IMR-90 (cell line): ENCODE results near the gene TCERG1L. TPM values are rescaled to one million over a fixed set of nuclear protein-coding genes. Genes with fewer than 3 reads are reported as not detected.

Experiments
- ATAC-seq: fragments of 200-7000 bp; cut with Tn5 transposase; 2 replicates; pipeline ENCODE4 v1.9.1; 2020; ENCODE audit warnings: low read depth, mild to moderate bottlenecking, moderate library complexity
- BruUV-seq: library from RNA; stranded (reverse); fragments of 400-500 nt; replicated peaks from 2 replicates; lab custom pipeline; 2021; lab: Mats Ljungman, UMichigan
- CTCF ChIA-PET: fragments of 300-600 bp; formaldehyde crosslinking; extraction: SDS; loops from one replicate; lab custom pipeline; 2021; ENCODE audit warnings: antibody characterized with exemption; lab: Yijun Ruan, JAX
- POLR2A ChIA-PET: fragments of 300-600 bp; sonication (Branson Sonifier 250); formaldehyde crosslinking; loops from one replicate; lab custom pipeline; 2022; ENCODE audit warnings: antibody characterized with exemption; ENCODE audit not compliant: unreplicated experiment; lab: Charles Lee
- DNase-seq: peaks from one replicate; pipeline ENCODE4 v3.0.0; 2013
- H2AFZ ChIP-seq: replicated peaks from 2 replicates; pipeline ENCODE3; 2013; ENCODE audit warnings: low read length, mild to moderate bottlenecking; ENCODE audit not compliant: poor library complexity
- H2AK5ac ChIP-seq: 2 replicates; pipeline ENCODE4 v1.6.1; 2013; ENCODE audit warnings: low read depth, low read length, inconsistent platforms
- H2AK9ac ChIP-seq: replicated peaks from 2 replicates; pipeline ENCODE3; 2013; ENCODE audit warnings: mild to moderate bottlenecking, low read depth, low read length, moderate library complexity; ENCODE audit not compliant: poor library complexity
- H2BK120ac ChIP-seq: 2 replicates; pipeline ENCODE4 v1.6.1; 2013; ENCODE audit warnings: low read depth, low read length, inconsistent platforms
- H2BK15ac ChIP-seq: 3 replicates; pipeline ENCODE4 v1.6.1; 2013; ENCODE audit warnings: low read depth, low read length, inconsistent platforms
- H2BK20ac ChIP-seq: 2 replicates; pipeline ENCODE4 v1.6.1; 2013; ENCODE audit warnings: low read depth, mild to moderate bottlenecking, inconsistent platforms, low read length, moderate library complexity
- H2BK5ac ChIP-seq: 2 replicates; pipeline ENCODE4 v1.6.1; 2013; ENCODE audit warnings: mild to moderate bottlenecking, low read depth, low read length, inconsistent platforms; ENCODE audit not compliant: poor library complexity, severe bottlenecking
- H3K14ac ChIP-seq: replicated peaks from 2 replicates; pipeline ENCODE4 v1.6.1; 2013; ENCODE audit warnings: low read depth, low read length, inconsistent platforms
- H3K18ac ChIP-seq: 2 replicates; pipeline ENCODE4 v1.6.1; 2013; ENCODE audit warnings: low read depth, low read length, control low read depth
- H3K23ac ChIP-seq: 2 replicates; pipeline ENCODE4 v1.6.1; 2013; ENCODE audit warnings: low read depth, low read length, inconsistent platforms
- H3K27ac ChIP-seq: 2 replicates; pipeline ENCODE4 v1.5.1; 2013; ENCODE audit warnings: mild to moderate bottlenecking, control low read depth, low read length; ENCODE audit not compliant: insufficient read depth
- H3K27me3 ChIP-seq: 2 replicates; pipeline ENCODE4 v1.6.1; 2013; ENCODE audit warnings: low read length; ENCODE audit not compliant: control insufficient read depth, insufficient read depth
- H3K36me3 ChIP-seq: 2 replicates; pipeline ENCODE4 v1.6.1; 2013; ENCODE audit warnings: low read length, mixed read lengths; ENCODE audit not compliant: control insufficient read depth, insufficient read depth
- H3K4ac ChIP-seq: 2 replicates; pipeline ENCODE4 v1.6.1; 2013; ENCODE audit warnings: low read depth, low read length, inconsistent platforms
- H3K4me1 ChIP-seq: 2 replicates; pipeline ENCODE4 v1.6.1; 2013; ENCODE audit warnings: low read length, mixed read lengths; ENCODE audit not compliant: control insufficient read depth, insufficient read depth
- H3K4me2 ChIP-seq: 2 replicates; pipeline ENCODE4 v1.6.1; 2013; ENCODE audit warnings: low read depth, mild to moderate bottlenecking, control low read depth, low read length, moderate library complexity
- H3K4me3 ChIP-seq: 2 replicates; pipeline ENCODE4 v1.5.1; 2013; ENCODE audit warnings: low read depth, mild to moderate bottlenecking, control low read depth, low read length, moderate library complexity; ENCODE audit not compliant: insufficient read depth
- H3K56ac ChIP-seq: 2 replicates; pipeline ENCODE4 v1.6.1; 2013; ENCODE audit warnings: low read length, inconsistent platforms; ENCODE audit not compliant: insufficient read depth; ENCODE audit errors: extremely low read depth
- H3K79me1 ChIP-seq, 2 experiments: 2 replicates each; pipeline ENCODE4 v1.6.1; 2013; ENCODE audit warnings: low read length in 2 of 2, inconsistent platforms in 1 of 2, low read depth in 1 of 2
- H3K9ac ChIP-seq: 2 replicates; pipeline ENCODE4 v1.6.1; 2013; ENCODE audit warnings: low read depth, low read length, control low read depth
- H3K9me1 ChIP-seq: 2 replicates; pipeline ENCODE4 v1.6.1; 2013; ENCODE audit warnings: low read length, inconsistent platforms; ENCODE audit not compliant: insufficient read depth
- H3K9me3 ChIP-seq: 2 replicates; pipeline ENCODE4 v1.6.1; 2013; ENCODE audit warnings: low read length; ENCODE audit not compliant: control insufficient read depth, insufficient read depth
- H4K20me1 ChIP-seq: 2 replicates; pipeline ENCODE4 v1.6.1; 2013; ENCODE audit warnings: low read length, inconsistent platforms; ENCODE audit not compliant: insufficient read depth
- H4K5ac ChIP-seq: 2 replicates; pipeline ENCODE4 v1.6.1; 2013; ENCODE audit warnings: mild to moderate bottlenecking, low read depth, low read length, control low read depth
- H4K8ac ChIP-seq, 2 experiments: 2 replicates each; pipeline ENCODE4 v1.6.1; 2013; ENCODE audit warnings: low read depth in 2 of 2, low read length in 2 of 2, control low read depth in 1 of 2, inconsistent platforms in 1 of 2
- H4K91ac ChIP-seq: 2 replicates; pipeline ENCODE4 v1.6.1; 2013; ENCODE audit warnings: low read depth, low read length, inconsistent platforms; ENCODE audit not compliant: insufficient read depth
- BHLHE40 ChIP-seq: fragments of 150-350 bp; IDR thresholded peaks from 2 replicates; pipeline ENCODE4 v1.6.1; 2016; ENCODE audit warnings: mild to moderate bottlenecking, low read depth, low read length
- CEBPB ChIP-seq: IDR thresholded peaks from 2 replicates; pipeline ENCODE4 v1.6.1; 2012; ENCODE audit warnings: low read depth, low read length, improper control_type of control experiment
- CHD1 ChIP-seq: IDR thresholded peaks from 2 replicates; pipeline ENCODE4 v1.6.1; 2012; ENCODE audit warnings: low read depth, low read length, improper control_type of control experiment
- FOS ChIP-seq: fragments of 150-350 bp; IDR thresholded peaks from 2 replicates; pipeline ENCODE4 v1.6.1; 2016; ENCODE audit warnings: low read depth, low read length
- MAZ ChIP-seq: IDR thresholded peaks from 2 replicates; pipeline ENCODE4 v1.6.1; 2012; ENCODE audit warnings: low read depth, mild to moderate bottlenecking, low read length, improper control_type of control experiment, moderate library complexity, borderline replicate concordance
- MXI1 ChIP-seq: IDR thresholded peaks from 2 replicates; pipeline ENCODE4 v1.6.1; 2012; ENCODE audit warnings: low read depth, mild to moderate bottlenecking, low read length, moderate library complexity, borderline replicate concordance
- NFE2L2 ChIP-seq: fragments of 150-350 bp; IDR thresholded peaks from 2 replicates; pipeline ENCODE4 v1.6.1; 2016; ENCODE audit warnings: low read depth, mild to moderate bottlenecking, low read length
- POLR2A ChIP-seq: IDR thresholded peaks from 2 replicates; pipeline ENCODE4 v1.6.1; 2012; ENCODE audit warnings: mild to moderate bottlenecking, low read depth, low read length
- RAD21 ChIP-seq: IDR thresholded peaks from 2 replicates; pipeline ENCODE4 v1.6.1; 2012; ENCODE audit warnings: low read length, improper control_type of control experiment
- RCOR1 ChIP-seq: IDR thresholded peaks from 2 replicates; pipeline ENCODE4 v1.6.1; 2012; ENCODE audit warnings: mild to moderate bottlenecking, low read length, improper control_type of control experiment; ENCODE audit not compliant: insufficient replicate concordance
- RFX5 ChIP-seq: IDR thresholded peaks from 2 replicates; pipeline ENCODE4 v1.8.0; 2012; ENCODE audit warnings: low read depth, mild to moderate bottlenecking, low read length, moderate library complexity
- WGBS, 2 experiments: methylation state at CpG; one replicate each; pipeline versions ENCODE4 v1.1.5 to v1.1.7; 2013; ENCODE audit warnings: missing lambda C conversion rate in 2 of 2; ENCODE audit not compliant: insufficient read length in 1 of 2; ENCODE audit errors: extremely low coverage in 2 of 2; 5-methylcytosine and 5-hydroxymethylcytosine counted together
- dilution Hi-C: fragments of 300-500 bp; cut with HindIII; formaldehyde crosslinking; loops from one replicate; pipeline ENCODE4 v1.14.3; 2018; ENCODE audit warnings: low sequenced_read_pairs; ENCODE audit not compliant: unreplicated experiment
- in situ Hi-C: fragments of 300-500 bp; cut with MboI; formaldehyde crosslinking; loops from 3 replicates; pipeline ENCODE4 v1.14.3; 2019; ENCODE audit warnings: low sequenced_read_pairs, inconsistent platforms, mixed read lengths
- intact Hi-C: fragments of 100-400 bp; cut with micrococcal nuclease; formaldehyde crosslinking; loops from 2 replicates; pipeline ENCODE4 v1.10.0; 2022
- polyA plus RNA-seq, 3 experiments: library from polyadenylated mRNA; depleted of rRNA; stranded (reverse); fragments of >200 nt; gene quantifications; 2 replicates each; pipeline ENCODE4 v1.2.3, GENCODE V29; 2012; ENCODE audit warnings: low replicate concordance in 1 of 3
- total RNA-seq: library from RNA; depleted of rRNA; stranded (reverse); fragments of >200 nt; gene quantifications from 2 replicates; pipeline ENCODE4 v1.2.3, GENCODE V29; 2012
- TF ChIP-seq, protein P1 (sequence below): conservative IDR thresholded peaks from 2 replicates; pipeline ENCODE4 v1.5.1; 2012; ENCODE audit warnings: mild to moderate bottlenecking, low read depth, low read length, improper control_type of control experiment
- TF ChIP-seq, protein P2 (sequence below): fragments of 150-350 bp; IDR thresholded peaks from 2 replicates; pipeline ENCODE4 v1.6.1; 2017; ENCODE audit warnings: mild to moderate bottlenecking, antibody characterized with exemption, low read length, low read depth
- TF ChIP-seq, protein P3 (sequence below): fragments of 150-350 bp; IDR thresholded peaks from 2 replicates; pipeline ENCODE4 v1.6.1; 2016; ENCODE audit warnings: low read depth, mild to moderate bottlenecking, low read length, moderate library complexity, borderline replicate concordance

TCERG1L gene
- total and polyA plus RNA-seq, 2 of the 4 experiments (the other 2 are of a cell fraction) = not detected

DNA sequence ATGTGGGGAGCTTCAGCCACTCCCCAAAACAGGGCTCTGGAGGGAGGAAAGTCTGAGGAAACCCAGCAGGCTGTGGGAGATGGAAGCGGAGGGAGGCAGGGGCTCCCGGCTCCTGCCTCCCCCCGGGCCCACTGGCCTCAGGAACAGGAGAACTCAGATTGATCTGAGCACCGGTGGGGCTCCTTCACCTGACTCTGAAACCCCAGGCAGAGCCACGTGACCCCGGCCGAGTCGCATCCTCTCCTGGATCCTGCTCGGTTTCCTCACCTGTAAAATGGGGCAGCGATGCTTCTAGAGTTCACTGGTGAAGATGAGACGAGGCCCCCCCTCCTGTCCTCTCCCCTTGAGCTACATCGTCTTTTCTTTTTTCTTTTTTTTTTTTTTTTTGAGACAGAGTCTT lies 33.6 kb downstream of the TCERG1L start:
- no peak overlapping the region for H2AFZ ChIP-seq
- H3K27ac ChIP-seq = no peak overlapping the region
- BruUV-seq = no TSS peak
- H3K23ac ChIP-seq = no peak overlapping the region
- H3K36me3 ChIP-seq = no peaks in the 10 kb centered on the region
- H3K9me1 ChIP-seq = no peaks in the 10 kb centered on the region
- no peaks in the 10 kb centered on the region for H4K20me1 ChIP-seq
- H2BK5ac ChIP-seq = no peak overlapping the region
- dilution Hi-C loops (no loop called here), in situ Hi-C loops (no loop called here), intact Hi-C loops (no loop called here)
- H3K4me2 ChIP-seq = no peak overlapping the region
- H2BK15ac ChIP-seq = no peak overlapping the region
- ATAC-seq (no peak), DNase-seq (no peak)
- no peaks in the 10 kb centered on the region for H3K79me1 ChIP-seq
- H3K9me3 ChIP-seq = peaks cover 45% of the 10 kb centered on the region
- H3K27me3 ChIP-seq = no peaks in the 10 kb centered on the region
- H3K4me1 ChIP-seq = no peaks in the 10 kb centered on the region
- no peak overlapping the region for H2BK20ac ChIP-seq
- WGBS, 2 experiments = no CpG with 5 or more reads among the region's 12 CpGs
- TF ChIP-seq CHD1 = no peak
- TF ChIP-seq RFX5 = no peak
- TF ChIP-seq POLR2A = no peak
- no peak for TF ChIP-seq NFE2L2
- no peak for TF ChIP-seq RAD21
- no peak for TF ChIP-seq RCOR1
- TF ChIP-seq, protein P1, sequence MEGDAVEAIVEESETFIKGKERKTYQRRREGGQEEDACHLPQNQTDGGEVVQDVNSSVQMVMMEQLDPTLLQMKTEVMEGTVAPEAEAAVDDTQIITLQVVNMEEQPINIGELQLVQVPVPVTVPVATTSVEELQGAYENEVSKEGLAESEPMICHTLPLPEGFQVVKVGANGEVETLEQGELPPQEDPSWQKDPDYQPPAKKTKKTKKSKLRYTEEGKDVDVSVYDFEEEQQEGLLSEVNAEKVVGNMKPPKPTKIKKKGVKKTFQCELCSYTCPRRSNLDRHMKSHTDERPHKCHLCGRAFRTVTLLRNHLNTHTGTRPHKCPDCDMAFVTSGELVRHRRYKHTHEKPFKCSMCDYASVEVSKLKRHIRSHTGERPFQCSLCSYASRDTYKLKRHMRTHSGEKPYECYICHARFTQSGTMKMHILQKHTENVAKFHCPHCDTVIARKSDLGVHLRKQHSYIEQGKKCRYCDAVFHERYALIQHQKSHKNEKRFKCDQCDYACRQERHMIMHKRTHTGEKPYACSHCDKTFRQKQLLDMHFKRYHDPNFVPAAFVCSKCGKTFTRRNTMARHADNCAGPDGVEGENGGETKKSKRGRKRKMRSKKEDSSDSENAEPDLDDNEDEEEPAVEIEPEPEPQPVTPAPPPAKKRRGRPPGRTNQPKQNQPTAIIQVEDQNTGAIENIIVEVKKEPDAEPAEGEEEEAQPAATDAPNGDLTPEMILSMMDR = no peak
- no peak for TF ChIP-seq BHLHE40
- TF ChIP-seq, protein P2, sequence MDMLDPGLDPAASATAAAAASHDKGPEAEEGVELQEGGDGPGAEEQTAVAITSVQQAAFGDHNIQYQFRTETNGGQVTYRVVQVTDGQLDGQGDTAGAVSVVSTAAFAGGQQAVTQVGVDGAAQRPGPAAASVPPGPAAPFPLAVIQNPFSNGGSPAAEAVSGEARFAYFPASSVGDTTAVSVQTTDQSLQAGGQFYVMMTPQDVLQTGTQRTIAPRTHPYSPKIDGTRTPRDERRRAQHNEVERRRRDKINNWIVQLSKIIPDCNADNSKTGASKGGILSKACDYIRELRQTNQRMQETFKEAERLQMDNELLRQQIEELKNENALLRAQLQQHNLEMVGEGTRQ = no peak
- no peak for TF ChIP-seq MAZ
- TF ChIP-seq CEBPB = no peak
- TF ChIP-seq MXI1 = no peak
- no peak for TF ChIP-seq FOS
- TF ChIP-seq, protein P3, sequence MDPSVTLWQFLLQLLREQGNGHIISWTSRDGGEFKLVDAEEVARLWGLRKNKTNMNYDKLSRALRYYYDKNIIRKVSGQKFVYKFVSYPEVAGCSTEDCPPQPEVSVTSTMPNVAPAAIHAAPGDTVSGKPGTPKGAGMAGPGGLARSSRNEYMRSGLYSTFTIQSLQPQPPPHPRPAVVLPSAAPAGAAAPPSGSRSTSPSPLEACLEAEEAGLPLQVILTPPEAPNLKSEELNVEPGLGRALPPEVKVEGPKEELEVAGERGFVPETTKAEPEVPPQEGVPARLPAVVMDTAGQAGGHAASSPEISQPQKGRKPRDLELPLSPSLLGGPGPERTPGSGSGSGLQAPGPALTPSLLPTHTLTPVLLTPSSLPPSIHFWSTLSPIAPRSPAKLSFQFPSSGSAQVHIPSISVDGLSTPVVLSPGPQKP = no peak
- H3K14ac ChIP-seq = no peak overlapping the region
- no peak overlapping the region for H4K8ac ChIP-seq
- no peak overlapping the region for H2AK9ac ChIP-seq
- H3K9ac ChIP-seq = no peak overlapping the region
- H4K91ac ChIP-seq = no peak overlapping the region
- ChIA-PET CTCF (interaction anchor here (0.6 kb wide), 1 partner anchor 602 kb away, joined by 3 read pairs; no protein-coding TSS in a partner anchor), POLR2A (no interaction called here)
- no peak overlapping the region for H3K18ac ChIP-seq
- no peak overlapping the region for H2BK120ac ChIP-seq
- H3K4ac ChIP-seq = no peak overlapping the region
- no peak overlapping the region for H4K5ac ChIP-seq
- H2AK5ac ChIP-seq = no peak overlapping the region
- H3K4me3 ChIP-seq = no peak overlapping the region
- H3K56ac ChIP-seq = no peak overlapping the region
